OCI-LY1 (cell line): ENCODE results near the gene MEFV.

Source experiments
- EZH2 ChIP-seq: fragments of 200-600 bp; sonication (generic), shearing (Covaris generic); IDR thresholded peaks from 2 replicates; pipeline ENCODE4 v1.8.0; 2017; ENCODE audit warnings: borderline replicate concordance, mixed run types, mild to moderate bottlenecking, antibody characterized with exemption, low read length, moderate library complexity, mixed read lengths
- TF ChIP-seq, protein P1 (sequence below): fragments of 200-600 bp; sonication (generic), shearing (Covaris generic); IDR thresholded peaks from 2 replicates; pipeline ENCODE4 v1.5.1; 2017; ENCODE audit warnings: mild to moderate bottlenecking, antibody characterized with exemption, low read length, moderate library complexity, mixed read lengths

DNA sequence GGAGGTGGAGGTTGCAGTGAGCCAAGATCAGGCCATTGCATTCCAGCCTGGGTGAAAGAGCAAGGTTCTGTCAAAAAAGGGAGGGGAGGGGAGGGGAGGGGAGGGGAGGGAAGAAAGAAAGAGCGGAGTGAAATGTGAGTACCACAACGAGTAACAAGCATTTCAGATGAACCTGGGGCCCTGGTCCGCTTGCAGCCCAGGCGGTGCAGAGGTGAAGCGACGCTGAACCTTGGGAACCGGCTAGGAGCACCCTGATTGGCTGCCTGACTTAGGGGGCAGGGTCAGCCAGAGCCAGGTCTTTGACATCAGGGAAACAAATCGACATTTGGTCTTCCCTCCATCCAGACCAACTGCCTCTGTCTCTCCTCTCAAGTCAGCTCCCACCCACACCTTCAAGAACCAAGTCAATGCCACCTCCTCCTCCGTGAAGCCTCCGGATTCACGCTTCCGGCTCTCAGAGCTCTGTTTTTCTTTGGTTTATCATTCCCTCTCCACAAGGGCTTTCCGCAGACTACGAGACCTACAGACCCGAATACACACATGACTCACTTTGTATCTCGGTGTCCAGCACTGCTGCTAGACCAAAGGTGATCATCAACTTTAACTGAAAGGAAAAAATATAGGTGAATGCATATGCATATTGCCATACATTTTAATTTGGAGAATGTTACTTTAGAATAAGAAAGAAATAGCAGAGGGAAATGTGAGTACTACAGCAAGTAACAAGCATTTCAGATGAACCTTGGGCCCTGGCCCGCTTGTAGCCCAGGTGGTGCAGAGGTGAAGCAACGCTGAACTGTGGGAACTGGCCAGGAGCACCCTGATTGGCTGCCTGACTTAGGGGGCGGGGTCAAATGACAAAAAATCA is 49.1 kb downstream of the MEFV start:
- TF ChIP-seq, protein P1, sequence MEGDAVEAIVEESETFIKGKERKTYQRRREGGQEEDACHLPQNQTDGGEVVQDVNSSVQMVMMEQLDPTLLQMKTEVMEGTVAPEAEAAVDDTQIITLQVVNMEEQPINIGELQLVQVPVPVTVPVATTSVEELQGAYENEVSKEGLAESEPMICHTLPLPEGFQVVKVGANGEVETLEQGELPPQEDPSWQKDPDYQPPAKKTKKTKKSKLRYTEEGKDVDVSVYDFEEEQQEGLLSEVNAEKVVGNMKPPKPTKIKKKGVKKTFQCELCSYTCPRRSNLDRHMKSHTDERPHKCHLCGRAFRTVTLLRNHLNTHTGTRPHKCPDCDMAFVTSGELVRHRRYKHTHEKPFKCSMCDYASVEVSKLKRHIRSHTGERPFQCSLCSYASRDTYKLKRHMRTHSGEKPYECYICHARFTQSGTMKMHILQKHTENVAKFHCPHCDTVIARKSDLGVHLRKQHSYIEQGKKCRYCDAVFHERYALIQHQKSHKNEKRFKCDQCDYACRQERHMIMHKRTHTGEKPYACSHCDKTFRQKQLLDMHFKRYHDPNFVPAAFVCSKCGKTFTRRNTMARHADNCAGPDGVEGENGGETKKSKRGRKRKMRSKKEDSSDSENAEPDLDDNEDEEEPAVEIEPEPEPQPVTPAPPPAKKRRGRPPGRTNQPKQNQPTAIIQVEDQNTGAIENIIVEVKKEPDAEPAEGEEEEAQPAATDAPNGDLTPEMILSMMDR = no peak
- TF ChIP-seq EZH2 = no peak
